K562 (cell line): Measurements from ENCODE around the gene EZH2. TPM values are rescaled to one million over a fixed set of nuclear protein-coding genes. Genes with fewer than 3 reads are reported as not detected.

Experiments used
- CTBP1 ChIP-seq: fragments of 450-650 bp; IDR thresholded peaks from 2 replicates; pipeline ENCODE4 v1.6.1; 2016; ENCODE audit warnings: borderline replicate concordance
- E2F5 ChIP-seq: sonication (generic); formaldehyde crosslinking; IDR thresholded peaks from 2 replicates; pipeline ENCODE4 v1.8.0; 2022; ENCODE audit warnings: mild to moderate bottlenecking, missing genetic modification reagents
- EP300 ChIP-seq: IDR thresholded peaks from 2 replicates; pipeline ENCODE4 v1.6.1; 2012; ENCODE audit warnings: low read length, improper control_type of control experiment
- FOSL1 ChIP-seq: fragments of 200-800 bp; sonication (Bioruptor generic); conservative IDR thresholded peaks from 2 replicates; pipeline ENCODE4 v1.6.1; 2016; ENCODE audit warnings: missing genetic modification characterization, missing compliant biosample characterization
- FOXP1 ChIP-seq: sonication (generic); formaldehyde crosslinking; IDR thresholded peaks from 2 replicates; pipeline ENCODE4 v1.8.0; 2022; ENCODE audit warnings: mild to moderate bottlenecking, missing genetic modification reagents
- JUN ChIP-seq, 2 experiments: sonication (generic) in 1 of 2; formaldehyde crosslinking in 1 of 2; IDR thresholded peaks; 2 replicates each; pipeline versions ENCODE4 v1.6.1 to v1.8.0; 2012 to 2022; ENCODE audit warnings: borderline replicate concordance in 2 of 2, mild to moderate bottlenecking in 2 of 2, improper control_type of control experiment in 1 of 2, low read depth in 1 of 2, low read length in 1 of 2, missing genetic modification reagents in 1 of 2
- MNT ChIP-seq, 2 experiments: fragments of 450-650 bp; conservative IDR thresholded peaks; 2 replicates each; pipeline ENCODE4 v1.6.1; 2017; ENCODE audit warnings: mild to moderate bottlenecking in 2 of 2, moderate library complexity in 2 of 2
- NR2C1 ChIP-seq, 2 experiments: fragments of 450-650 bp; IDR thresholded peaks; 2 replicates each; pipeline ENCODE4 v1.6.1; 2017; ENCODE audit warnings: mild to moderate bottlenecking in 2 of 2, antibody characterized with exemption in 1 of 2, inconsistent platforms in 1 of 2, missing compliant biosample characterization in 1 of 2, missing genetic modification characterization in 1 of 2
- NR2C2 ChIP-seq, 2 experiments: fragments of 200-800 bp in 1 of 2; sonication (Bioruptor generic) in 1 of 2; sonication (generic) in 1 of 2; formaldehyde crosslinking in 1 of 2; IDR thresholded peaks; 2 replicates each; pipeline versions ENCODE4 v1.6.1 to v1.8.0; 2016 to 2022; ENCODE audit warnings: mild to moderate bottlenecking in 1 of 2, missing compliant biosample characterization in 1 of 2, missing genetic modification characterization in 1 of 2, missing genetic modification reagents in 1 of 2
- REST ChIP-seq, 2 experiments: fragments of 450-650 bp; formaldehyde crosslinking in 1 of 2; IDR thresholded peaks; 2 replicates each; pipeline versions ENCODE4 v1.4.0 to v1.6.1; 2014 to 2020; ENCODE audit warnings: mild to moderate bottlenecking in 2 of 2, borderline replicate concordance in 1 of 2, low read depth in 1 of 2
- SMARCA4 ChIP-seq: fragments of 450-650 bp; IDR thresholded peaks from 2 replicates; pipeline ENCODE4 v1.6.1; 2016
- SOX6 ChIP-seq: fragments of 450-650 bp; IDR thresholded peaks from 2 replicates; pipeline ENCODE4 v1.6.1; 2014; ENCODE audit warnings: mild to moderate bottlenecking
- SP1 ChIP-seq: sonication (generic); formaldehyde crosslinking; IDR thresholded peaks from 2 replicates; pipeline ENCODE4 v1.8.1; 2022; ENCODE audit warnings: mild to moderate bottlenecking, missing genetic modification reagents
- TBL1XR1 ChIP-seq, 2 experiments: IDR thresholded peaks; 2 replicates each; pipeline ENCODE4 v1.6.1; 2012; ENCODE audit warnings: improper control_type of control experiment in 2 of 2, low read length in 2 of 2, mild to moderate bottlenecking in 1 of 2
- ZNF133 ChIP-seq: fragments of 250-450 bp; sonication (Bioruptor Pico); IDR thresholded peaks from 2 replicates; pipeline ENCODE4 v1.4.0; 2020; ENCODE audit warnings: mild to moderate bottlenecking
- ZNF263 ChIP-seq: sonication (generic); formaldehyde crosslinking; IDR thresholded peaks from 2 replicates; pipeline ENCODE4 v1.8.0; 2022; ENCODE audit warnings: mild to moderate bottlenecking, missing genetic modification reagents, borderline replicate concordance
- polyA plus RNA-seq, 8 experiments: library from polyadenylated mRNA; depleted of rRNA in 4 of 8; stranded (reverse) in 5 of 8; unstranded in 3 of 8; fragments of >200 nt; fragmentation: Nextera tagmentation in 2 of 8; fragmentation: Illumina TruSeq in 1 of 8; extraction: Ambion mirVana in 2 of 8; extraction: Trizol in 1 of 8; gene quantifications; 2 replicates each; pipeline versions ENCODE4 v1.2.1 to v1.2.3, GENCODE V29; 2011 to 2014; ENCODE audit warnings: inconsistent platforms in 1 of 8, missing spikeins in 1 of 8
- total RNA-seq, 7 experiments: library from RNA; depleted of rRNA in 6 of 7; stranded (reverse); fragments of >200 nt in 6 of 7; fragmentation: Illumina TruSeq in 2 of 7; extraction: Trizol in 2 of 7; gene quantifications; 2 replicates each; pipeline versions ENCODE4 v1.2.1 to v1.2.3, GENCODE V29; 2011 to 2021; ENCODE audit warnings: low replicate concordance in 1 of 7

Gene EZH2
- total and polyA plus RNA-seq, 9 of the 15 experiments (the other 6 are each of a cell fraction or from before 2014, with no cell fraction given), result 48.7 to 175 (median 98.6) TPM

GRCh38 chr7:148914208-148914777, 30.2 kb upstream of the EZH2 start (continued):
- TF ChIP-seq REST (IDR thresholded peaks at IDR 0.05; ENCODE audit: borderline replicate concordance) (peak; percentile 32; the same call in 1 of the 2 replicates), REST (CRISPR knock-in tag; IDR thresholded peaks at IDR 0.05; ENCODE audit: low read depth) (no peak), ZNF263 (CRISPR knock-in tag) (no peak; the same call in 1 of the 2 replicates), SMARCA4 (peak; percentile 85), CTBP1 (peak; percentile 92), E2F5 (CRISPR knock-in tag) (peak; percentile 76), MNT (conservative IDR thresholded peaks at IDR 0.05) (no peak), NR2C2 (CRISPR knock-in tag; IDR thresholded peaks at IDR 0.05) (peak; percentile 57; the same call in 1 of the 2 replicates), NR2C2 (tag; IDR thresholded peaks at IDR 0.05) (no peak), ZNF133 (no peak), TBL1XR1 (IDR thresholded peaks at IDR 0.05; ENCODE audit: low read length in 2 of 2) (peak in 1 of 2 experiments; percentile 48; a peak in 1 of 4 replicates), EP300 (peak; percentile 50; the same call in 1 of the 2 replicates), NR2C1 (IDR thresholded peaks at IDR 0.05) (no peak), NR2C1 (tag; IDR thresholded peaks at IDR 0.05) (no peak), SP1 (CRISPR knock-in tag) (peak; percentile 48; the same call in 1 of the 2 replicates), JUN (IDR thresholded peaks at IDR 0.05; ENCODE audit: borderline replicate concordance, low read depth, low read length) (peak; percentile 96), JUN (CRISPR knock-in tag; IDR thresholded peaks at IDR 0.05; ENCODE audit: borderline replicate concordance) (peak; percentile 89; the same call in 1 of the 2 replicates), SOX6 (peak; percentile 63; the same call in 1 of the 2 replicates), FOXP1 (peak; percentile 40; the same call in 1 of the 2 replicates), FOSL1 (tag) (peak; percentile 95)
